Transverse colon (tissue), 4 donors: ENCODE results near the gene GADD45B. TPM values are rescaled to one million over a fixed set of nuclear protein-coding genes. Genes with fewer than 3 reads are reported as not detected.
A peak's percentile ranks its signal among the peaks of the same experiment; 100 is the strongest.

Source experiments
- DNase-seq: peaks from one replicate; pipeline ENCODE4 v3.0.0-alpha.2; 2019
- H3K27ac ChIP-seq, 4 donors: fragments of 200-600 bp; sonication (generic); 2 replicates each; pipeline ENCODE4 v1.5.1; 2016 to 2018; ENCODE audit warnings: inconsistent platforms in 4 of 4
- H3K27me3 ChIP-seq: fragments of 200-600 bp; sonication (generic); 2 replicates; pipeline ENCODE4 v1.5.1; 2017; ENCODE audit warnings: inconsistent platforms
- H3K36me3 ChIP-seq, 4 donors: fragments of 200-600 bp; sonication (generic); 2 replicates each; pipeline ENCODE4 v1.5.1; 2017 to 2019; ENCODE audit warnings: inconsistent platforms in 4 of 4
- H3K4me1 ChIP-seq, 4 donors: fragments of 200-600 bp; sonication (generic); 2 replicates each; pipeline ENCODE4 v1.5.1; 2017 to 2020; ENCODE audit warnings: inconsistent platforms in 4 of 4
- H3K4me3 ChIP-seq, 4 donors: fragments of 200-600 bp; sonication (generic); 1 replicate in 1 of 4; 2 replicates in 3 of 4; pipeline versions ENCODE4 v1.5.1 to v1.6.1; 2017 to 2019; ENCODE audit warnings: inconsistent platforms in 4 of 4
- H3K9me3 ChIP-seq, 2 donors: fragments of 200-600 bp; sonication (generic); 2 replicates each; pipeline ENCODE4 v1.5.1; 2017 to 2019; ENCODE audit warnings: inconsistent platforms in 2 of 2
- CTCF ChIP-seq, 5 experiments: fragments of 200-600 bp in 3 of 5; fragments of 450-650 bp in 2 of 5; sonication (generic) in 3 of 5; IDR thresholded peaks; 1 replicate in 2 of 5; 2 replicates in 3 of 5; pipeline ENCODE4 v1.5.1; 2016 to 2017; ENCODE audit warnings: antibody characterized with exemption in 5 of 5, inconsistent platforms in 3 of 5, mild to moderate bottlenecking in 2 of 5, moderate library complexity in 1 of 5
- EP300 ChIP-seq: sonication (generic); formaldehyde crosslinking; IDR thresholded peaks from one replicate; pipeline ENCODE4 v1.6.1; 2017; ENCODE audit warnings: antibody characterized with exemption, low read depth
- POLR2A ChIP-seq: fragments of 450-650 bp; IDR thresholded peaks from one replicate; pipeline ENCODE4 v1.6.1; 2016; ENCODE audit warnings: antibody characterized with exemption, mild to moderate bottlenecking, moderate library complexity
- POLR2AphosphoS5 ChIP-seq, 3 donors: sonication (generic); formaldehyde crosslinking; IDR thresholded peaks; one replicate each; pipeline ENCODE4 v1.6.1; 2016; ENCODE audit warnings: antibody characterized with exemption in 3 of 3
- WGBS, 2 donors: methylation state at CpG; one replicate each; pipeline ENCODE4 v1.1.5; 2018; ENCODE audit warnings: low coverage in 1 of 2; 5-methylcytosine and 5-hydroxymethylcytosine counted together
- in situ Hi-C, 4 donors: fragments of 200-750 bp; cut with MboI; loops; one replicate each; pipeline versions ENCODE4 v1.15.0 to v1.15.1; 2017; ENCODE audit warnings: low sequenced_read_pairs in 3 of 4, low pct_ligation_motif_present in 1 of 4, low pct_unique_long_range_greater_than_20kb in 1 of 4
- intact Hi-C: fragments of 100-400 bp; cut with DNase I; formaldehyde crosslinking; loops from one replicate; pipeline ENCODE4 v1.15.1; 2023; ENCODE audit warnings: low total_unique reads
- total RNA-seq, 4 donors: library from RNA; depleted of rRNA; stranded (reverse); fragments of >200 nt; gene quantifications; one replicate each; pipeline ENCODE4 v1.1.0, GENCODE V29; 2016

GADD45B gene
- total RNA-seq, 4 donors from 2014 or later, result 59.0 to 280 (median 167) TPM

GRCh38 chr19:2474232-2475017, 1.5 kb upstream of the GADD45B start:
- Histone ChIP-seq H3K27ac (peak overlapping the region; percentile 91 to 96 (median 93)), H3K36me3 (no peaks in the 10 kb centered on the region), H3K9me3 (no peaks in the 10 kb centered on the region), H3K4me1 (peaks cover 10 to 42% (median 35%) of the 10 kb centered on the region in 4 donors), H3K27me3 (no peaks in the 10 kb centered on the region), H3K4me3 (peak overlapping the region; percentile 36 to 95 (median 72))
- peak; percentile 86 for DNase-seq
- intact Hi-C loops, result loop anchor here (1.0 kb wide), 1 partner anchor 137 kb away; no protein-coding TSS in a partner anchor
- WGBS, 2 donors, result 7 to 24% methylated on average over 14 to 41 of the region's 60 CpGs
- TF ChIP-seq POLR2AphosphoS5 (IDR thresholded peaks at IDR 0.05) (peak; percentile 53 to 60 (median 60)), EP300 (peak; percentile 39), POLR2A (no peak), CTCF (IDR thresholded peaks at IDR 0.05) (peak; percentile 97 to 99 (median 98))
- in situ Hi-C loops, result loop anchor here in 3 of 4 donors (5.0 to 10.0 kb wide), 3 partner anchors 138 to 143 kb away; no protein-coding TSS in a partner anchor

- 0% methylated on average over 38 of the region's 45 CpGs; no CpG with 5 or more reads in 1 of the 2 donors for WGBS, 2 donors
- Histone ChIP-seq H3K27me3 (no peaks in the 10 kb centered on the region), H3K9me3 (no peaks in the 10 kb centered on the region), H3K36me3 (no peaks in the 10 kb centered on the region), H3K27ac (peak overlapping the region; percentile 91 to 96 (median 93)), H3K4me3 (peak overlapping the region; percentile 36 to 95 (median 72)), H3K4me1 (peaks cover 10 to 43% (median 36%) of the 10 kb centered on the region in 4 donors)
- intact Hi-C loops, result no loop called here
- DNase-seq, result peak; percentile 65
- in situ Hi-C loops, result loop anchor here in 1 of 4 donors (10.0 kb wide), 1 partner anchor 140 kb away; no protein-coding TSS in a partner anchor
- TF ChIP-seq EP300, result no peak
- no peak for TF ChIP-seq POLR2A
- no peak for TF ChIP-seq CTCF (IDR thresholded peaks at IDR 0.05)
- TF ChIP-seq POLR2AphosphoS5 (IDR thresholded peaks at IDR 0.05), result no peak
Observed at GRCh38 chr19:2475018-2475701, 767 bp upstream of the GADD45B start.

- intact Hi-C loops, result loop anchor here (2.0 kb wide), 3 partner anchors 18 to 102 kb away; no protein-coding TSS in a partner anchor
- in situ Hi-C loops, result loop anchor here in 1 of 4 donors (10.0 kb wide), 1 partner anchor 138 kb away; no protein-coding TSS in a partner anchor
- DNase-seq, result peak; percentile 67
- peaks cover 10 to 43% (median 36%) of the 10 kb centered on the region in 4 donors for H3K4me1 ChIP-seq
- TF ChIP-seq POLR2AphosphoS5 (IDR thresholded peaks at IDR 0.05) (peak in 1 of 3 donors; percentile 68), CTCF (IDR thresholded peaks at IDR 0.05) (no peak)
- H3K27me3 ChIP-seq, result no peaks in the 10 kb centered on the region
- peak overlapping the region; percentile 91 to 96 (median 93) for H3K27ac ChIP-seq
- WGBS, 2 donors, result 1 to 8% methylated on average over 2 to 40 of the region's 42 CpGs
- H3K36me3 ChIP-seq, result no peaks in the 10 kb centered on the region
- H3K4me3 ChIP-seq, result peak overlapping the region; percentile 67 to 95 (median 82)
- H3K9me3 ChIP-seq, result no peaks in the 10 kb centered on the region
Observed at GRCh38 chr19:2476451-2477140, 669 bp downstream of the GADD45B start.
